HepG2 (cell line): ENCODE results near the gene SYNJ2. TPM values are rescaled to one million over a fixed set of nuclear protein-coding genes. Genes with fewer than 3 reads are reported as not detected.
A peak's percentile ranks its signal among the peaks of the same experiment; 100 is the strongest.

Source experiments
- ATAC-seq: fragments of 200-7000 bp; cut with Tn5 transposase; 3 replicates; pipeline ENCODE4 v1.9.1; 2020; ENCODE audit warnings: mild to moderate bottlenecking, moderate library complexity
- BruUV-seq: library from RNA; stranded (reverse); fragments of 400-500 nt; replicated peaks from 2 replicates; lab custom pipeline; 2021; lab: Mats Ljungman, UMichigan
- CTCF ChIA-PET: fragments of 300-600 bp; formaldehyde crosslinking; extraction: SDS; loops from one replicate; lab custom pipeline; 2021; ENCODE audit warnings: low total read pairs, inconsistent platforms, low intra/inter-chr PET ratio; lab: Yijun Ruan, JAX
- POLR2A ChIA-PET: fragments of 350-600 bp; sonication (Branson Sonifier 250); formaldehyde crosslinking; loops from one replicate; lab custom pipeline; 2020; ENCODE audit warnings: antibody characterized with exemption, inconsistent platforms; lab: Yijun Ruan, JAX
- DNase-seq: peaks from one replicate; pipeline ENCODE4 v3.0.0-alpha.2; 2015; ENCODE audit warnings: low spot score
- FAIRE-seq: peaks from 3 replicates; lab custom pipeline; 2011; peaks lifted over from hg19 to GRCh38; lab: Jason Lieb, UNC
- H2AFZ ChIP-seq: one replicate; pipeline ENCODE4 v1.6.1; 2011; ENCODE audit warnings: low read length, inconsistent platforms
- H3K27ac ChIP-seq: fragments of 300-600 bp; 3 replicates; pipeline ENCODE4 v1.8.0; 2011; ENCODE audit warnings: mixed run types, mild to moderate bottlenecking, mixed read lengths, low read length, inconsistent platforms; ENCODE audit not compliant: insufficient read depth; ENCODE audit errors: extremely low read length
- H3K27me3 ChIP-seq, 2 experiments: fragments of 200-600 bp in 1 of 2; 2 replicates in 1 of 2; 3 replicates in 1 of 2; pipeline versions ENCODE4 v1.6.0 to v1.8.0; 2011; ENCODE audit warnings: low read length in 2 of 2, mild to moderate bottlenecking in 2 of 2, moderate library complexity in 2 of 2, inconsistent platforms in 1 of 2; ENCODE audit not compliant: insufficient read depth in 2 of 2, control insufficient read depth in 1 of 2
- H3K36me3 ChIP-seq, 2 experiments: fragments of 200-600 bp in 1 of 2; replicated peaks in 1 of 2; 2 replicates in 1 of 2; 3 replicates in 1 of 2; pipeline versions ENCODE4 v1.5.1 to v1.8.0; 2011; ENCODE audit warnings: low read length in 2 of 2, inconsistent platforms in 1 of 2; ENCODE audit not compliant: insufficient read depth in 2 of 2, control insufficient read depth in 1 of 2
- H3K4me1 ChIP-seq: 2 replicates; pipeline ENCODE4 v1.5.1; 2012; ENCODE audit warnings: low read length, inconsistent platforms; ENCODE audit not compliant: insufficient read depth
- H3K4me2 ChIP-seq: 2 replicates; pipeline ENCODE4 v1.6.0; 2011; ENCODE audit warnings: low read depth, low read length, inconsistent platforms
- H3K4me3 ChIP-seq, 3 experiments: fragments of 200-600 bp in 1 of 3; sonication (generic), shearing (Covaris generic) in 1 of 3; replicated peaks in 1 of 3; 2 replicates each; pipeline ENCODE4 v1.5.1; 2011 to 2016; ENCODE audit warnings: low read length in 3 of 3, inconsistent platforms in 2 of 3, low read depth in 2 of 3, mild to moderate bottlenecking in 2 of 3, control low read depth in 1 of 3, mixed read lengths in 1 of 3; ENCODE audit not compliant: insufficient read depth in 1 of 3
- H3K79me2 ChIP-seq: one replicate; pipeline ENCODE4 v1.6.1; 2011; ENCODE audit warnings: low read length, inconsistent platforms; ENCODE audit not compliant: insufficient read depth
- H3K9ac ChIP-seq: 2 replicates; pipeline ENCODE4 v1.6.0; 2011; ENCODE audit warnings: mild to moderate bottlenecking, low read depth, low read length, inconsistent platforms; ENCODE audit not compliant: insufficient read depth
- H3K9me3 ChIP-seq: 2 replicates; pipeline ENCODE4 v1.5.1; 2012; ENCODE audit warnings: mild to moderate bottlenecking, low read length
- H4K20me1 ChIP-seq: 2 replicates; pipeline ENCODE4 v1.6.0; 2011; ENCODE audit warnings: inconsistent platforms, mild to moderate bottlenecking, low read length, moderate library complexity; ENCODE audit not compliant: insufficient read depth
- BRCA1 ChIP-seq: sonication (generic); formaldehyde crosslinking; IDR thresholded peaks from 2 replicates; pipeline ENCODE4 v1.4.0; 2020; ENCODE audit warnings: missing genetic modification reagents
- CAMTA2 ChIP-seq: sonication (generic); formaldehyde crosslinking; IDR thresholded peaks from 2 replicates; pipeline ENCODE4 v1.4.0; 2020; ENCODE audit warnings: mild to moderate bottlenecking, missing genetic modification reagents, borderline replicate concordance
- GABPA ChIP-seq, 2 experiments: IDR thresholded peaks; 2 replicates each; pipeline ENCODE4 v1.6.1; 2011 to 2016; ENCODE audit warnings: low read depth in 2 of 2, low read length in 1 of 2, missing biosample characterization in 1 of 2, missing genetic modification characterization in 1 of 2
- HNF1A ChIP-seq, 2 experiments: sonication (generic) in 1 of 2; formaldehyde crosslinking in 1 of 2; IDR thresholded peaks; 2 replicates each; pipeline versions ENCODE4 v1.4.0 to v1.6.1; 2016 to 2020; ENCODE audit warnings: borderline replicate concordance in 1 of 2, low read depth in 1 of 2, mild to moderate bottlenecking in 1 of 2, missing genetic modification reagents in 1 of 2
- KLF6 ChIP-seq: IDR thresholded peaks from 2 replicates; pipeline ENCODE4 v1.8.0; 2016; ENCODE audit warnings: missing biosample characterization, missing genetic modification reagents
- NFYC ChIP-seq: IDR thresholded peaks from 2 replicates; pipeline ENCODE4 v1.6.1; 2016; ENCODE audit warnings: missing genetic modification reagents, missing compliant biosample characterization
- PITX1 ChIP-seq: sonication (generic); formaldehyde crosslinking; IDR thresholded peaks from 2 replicates; pipeline ENCODE4 v1.5.1; 2020; ENCODE audit warnings: mild to moderate bottlenecking, missing genetic modification reagents
- RNF2 ChIP-seq: fragments of 450-650 bp; conservative IDR thresholded peaks from 2 replicates; pipeline ENCODE4 v1.6.1; 2016; ENCODE audit warnings: low read depth
- SRSF4 ChIP-seq: fragments of 200-400 bp; formaldehyde crosslinking; IDR thresholded peaks from one replicate; pipeline ENCODE4 v1.6.1; 2018; ENCODE audit warnings: mild to moderate bottlenecking, low read depth, low read length, moderate library complexity; ENCODE audit not compliant: poor library complexity, severe bottlenecking
- ZNF292 ChIP-seq: sonication (generic); formaldehyde crosslinking; IDR thresholded peaks from 2 replicates; pipeline ENCODE4 v1.8.1; 2022; ENCODE audit warnings: mild to moderate bottlenecking, low read depth, missing genetic modification reagents, borderline replicate concordance
- ZNF430 ChIP-seq: sonication (generic); formaldehyde crosslinking; IDR thresholded peaks from 2 replicates; pipeline ENCODE4 v1.9.0; 2021; ENCODE audit warnings: mild to moderate bottlenecking, missing genetic modification reagents
- WGBS: methylation state at CpG from one replicate; pipeline ENCODE4 v1.1.6; 2017; ENCODE audit warnings: low lambda C conversion rate; 5-methylcytosine and 5-hydroxymethylcytosine counted together
- in situ Hi-C: cut with HindIII; loops from 2 replicates; pipeline ENCODE4 v1.10.0; 2017; ENCODE audit warnings: low pct_unique_long_range_greater_than_20kb; ENCODE audit not compliant: extremely low pct_ligation_motif_present
- intact Hi-C: fragments of 100-400 bp; cut with micrococcal nuclease; formaldehyde crosslinking; loops from one replicate; pipeline ENCODE4 v1.10.0; 2022; ENCODE audit not compliant: unreplicated experiment
- polyA plus RNA-seq, 8 experiments: library from polyadenylated mRNA; depleted of rRNA in 3 of 8; stranded (reverse) in 7 of 8; unstranded in 1 of 8; fragments of >200 nt; fragmentation: Illumina TruSeq in 4 of 8; extraction: Trizol in 4 of 8; gene quantifications; 2 replicates each; pipeline versions ENCODE4 v1.2.1 to v1.2.3, GENCODE V29; 2011 to 2016; ENCODE audit warnings: low read depth in 4 of 8, missing spikeins in 1 of 8, mixed read lengths in 1 of 8; ENCODE audit not compliant: insufficient read depth in 1 of 8
- total RNA-seq, 5 experiments: library from RNA; depleted of rRNA; stranded (reverse); fragments of >200 nt; fragmentation: Illumina TruSeq; extraction: Trizol; gene quantifications; 2 replicates each; pipeline ENCODE4 v1.2.3, GENCODE V29; 2016; ENCODE audit warnings: low read depth in 1 of 5
- TF ChIP-seq, protein P1 (sequence below): sonication (generic); formaldehyde crosslinking; IDR thresholded peaks from 2 replicates; pipeline ENCODE4 v1.8.0; 2022; ENCODE audit warnings: missing genetic modification reagents, mild to moderate bottlenecking, moderate library complexity, borderline replicate concordance
- TF ChIP-seq, protein P2 (sequence below): sonication (generic); formaldehyde crosslinking; IDR thresholded peaks from 2 replicates; pipeline ENCODE4 v1.5.1; 2020; ENCODE audit warnings: mild to moderate bottlenecking, missing genetic modification reagents, borderline replicate concordance
- TF ChIP-seq, protein P3 (sequence below): sonication (generic); formaldehyde crosslinking; IDR thresholded peaks from 2 replicates; pipeline ENCODE4 v1.5.0; 2020; ENCODE audit warnings: mild to moderate bottlenecking, low read depth, missing genetic modification reagents, borderline replicate concordance

The SYNJ2 gene
- total and polyA plus RNA-seq, 2 of the 13 experiments (the other 11 are each of a cell fraction or from before 2014, with no cell fraction given), result 39.1 to 57.6 TPM

DNA sequence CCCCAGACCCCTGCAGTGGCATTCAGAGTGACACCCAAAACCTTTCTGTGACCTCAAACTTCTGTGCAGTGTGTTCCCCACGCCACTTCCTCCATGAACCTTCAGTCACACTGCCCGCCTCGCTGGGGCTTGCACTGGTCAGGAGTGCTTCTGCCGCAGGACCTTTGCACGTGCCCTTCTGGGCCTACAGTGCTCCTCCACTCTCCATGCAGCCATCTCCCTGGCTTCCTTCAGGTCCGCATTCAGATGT lies 27.1 kb downstream of the SYNJ2 start:
- H3K9ac ChIP-seq, result no peak overlapping the region
- intact Hi-C loops, result no loop called here
- H3K79me2 ChIP-seq, result peaks cover 87% of the 10 kb centered on the region
- no peak for ATAC-seq
- ChIA-PET CTCF (no interaction called here), POLR2A (interaction anchor here (1.0 to 11.3 kb wide), 4 partner anchors 10 to 40 kb away, joined by 5 to 345 read pairs (median 12); partner anchors contain the start of gene SYNJ2)
- 0 out of 2 replicates have a peak, but pooled peaks cover 3% of the 10 kb centered on the region for H4K20me1 ChIP-seq
- no peak for FAIRE-seq
- no peaks in the 10 kb centered on the region for H3K27me3 ChIP-seq
- no peaks in the 10 kb centered on the region for H3K9me3 ChIP-seq
- in situ Hi-C loops, result no loop called here
- H3K27ac ChIP-seq, result peak overlapping the region; percentile 99
- 98% methylated on average over 6 of the region's 6 CpGs for WGBS
- H3K4me3 ChIP-seq, result no peak overlapping the region
- peaks cover 14 to 22% of the 10 kb centered on the region in 2 experiments for H3K36me3 ChIP-seq
- no peak overlapping the region for H3K4me2 ChIP-seq
- no peak for DNase-seq
- H2AFZ ChIP-seq, result no peak overlapping the region
- BruUV-seq, result no TSS peak
- peaks cover 99% of the 10 kb centered on the region for H3K4me1 ChIP-seq
- TF ChIP-seq HNF1A (IDR thresholded peaks at IDR 0.05; ENCODE audit: low read depth) (no peak), HNF1A (CRISPR knock-in tag; IDR thresholded peaks at IDR 0.05; ENCODE audit: borderline replicate concordance) (no peak), NFYC (CRISPR knock-in tag) (no peak), GABPA (IDR thresholded peaks at IDR 0.05; ENCODE audit: low read depth, low read length) (no peak), GABPA (CRISPR knock-in tag; IDR thresholded peaks at IDR 0.05; ENCODE audit: low read depth) (no peak), SRSF4 (no peak), CAMTA2 (CRISPR knock-in tag) (no peak), BRCA1 (CRISPR knock-in tag) (no peak), PITX1 (CRISPR knock-in tag) (peak; percentile 35; the same call in 1 of the 2 replicates), ZNF430 (CRISPR knock-in tag) (no peak; the same call in 1 of the 2 replicates), RNF2 (no peak), ZNF292 (CRISPR knock-in tag) (no peak), KLF6 (CRISPR knock-in tag) (no peak)
- TF ChIP-seq, protein P1, sequence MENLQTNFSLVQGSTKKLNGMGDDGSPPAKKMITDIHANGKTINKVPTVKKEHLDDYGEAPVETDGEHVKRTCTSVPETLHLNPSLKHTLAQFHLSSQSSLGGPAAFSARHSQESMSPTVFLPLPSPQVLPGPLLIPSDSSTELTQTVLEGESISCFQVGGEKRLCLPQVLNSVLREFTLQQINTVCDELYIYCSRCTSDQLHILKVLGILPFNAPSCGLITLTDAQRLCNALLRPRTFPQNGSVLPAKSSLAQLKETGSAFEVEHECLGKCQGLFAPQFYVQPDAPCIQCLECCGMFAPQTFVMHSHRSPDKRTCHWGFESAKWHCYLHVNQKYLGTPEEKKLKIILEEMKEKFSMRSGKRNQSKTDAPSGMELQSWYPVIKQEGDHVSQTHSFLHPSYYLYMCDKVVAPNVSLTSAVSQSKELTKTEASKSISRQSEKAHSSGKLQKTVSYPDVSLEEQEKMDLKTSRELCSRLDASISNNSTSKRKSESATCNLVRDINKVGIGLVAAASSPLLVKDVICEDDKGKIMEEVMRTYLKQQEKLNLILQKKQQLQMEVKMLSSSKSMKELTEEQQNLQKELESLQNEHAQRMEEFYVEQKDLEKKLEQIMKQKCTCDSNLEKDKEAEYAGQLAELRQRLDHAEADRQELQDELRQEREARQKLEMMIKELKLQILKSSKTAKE (CRISPR knock-in tag), result no peak
- TF ChIP-seq, protein P2, sequence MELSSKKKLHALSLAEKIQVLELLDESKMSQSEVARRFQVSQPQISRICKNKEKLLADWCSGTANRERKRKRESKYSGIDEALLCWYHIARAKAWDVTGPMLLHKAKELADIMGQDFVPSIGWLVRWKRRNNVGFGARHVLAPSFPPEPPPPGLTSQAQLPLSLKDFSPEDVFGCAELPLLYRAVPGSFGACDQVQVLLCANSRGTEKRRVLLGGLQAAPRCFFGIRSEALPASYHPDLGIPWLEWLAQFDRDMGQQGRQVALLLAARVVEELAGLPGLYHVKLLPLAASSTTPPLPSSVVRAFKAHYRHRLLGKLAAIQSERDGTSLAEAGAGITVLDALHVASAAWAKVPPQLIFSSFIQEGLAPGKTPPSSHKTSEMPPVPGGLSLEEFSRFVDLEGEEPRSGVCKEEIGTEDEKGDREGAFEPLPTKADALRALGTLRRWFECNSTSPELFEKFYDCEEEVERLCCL (CRISPR knock-in tag), result no peak
- TF ChIP-seq, protein P3, sequence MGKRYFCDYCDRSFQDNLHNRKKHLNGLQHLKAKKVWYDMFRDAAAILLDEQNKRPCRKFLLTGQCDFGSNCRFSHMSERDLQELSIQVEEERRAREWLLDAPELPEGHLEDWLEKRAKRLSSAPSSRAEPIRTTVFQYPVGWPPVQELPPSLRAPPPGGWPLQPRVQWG (CRISPR knock-in tag), result no peak
